Thoracic aorta (tissue), 2 donors: ENCODE measurements around the gene DDX1. TPM values are rescaled to one million over a fixed set of nuclear protein-coding genes. Genes with fewer than 3 reads are reported as not detected.

Source experiments
- ATAC-seq: fragments of 150-250 bp; one replicate; pipeline ENCODE4 v1.8.0; 2017; ENCODE audit warnings: low read depth; ENCODE audit not compliant: insufficient number of reproducible peaks, low FRiP score
- DNase-seq: peaks from one replicate; pipeline ENCODE4 v3.0.0-alpha.2; 2020; ENCODE audit warnings: low spot score
- H3K27ac ChIP-seq, 2 donors: fragments of 200-600 bp; sonication (generic); 1 replicate in 1 of 2; 2 replicates in 1 of 2; pipeline ENCODE4 v1.5.1; 2016; ENCODE audit warnings: mild to moderate bottlenecking in 2 of 2, moderate library complexity in 2 of 2
- H3K27me3 ChIP-seq: fragments of 200-600 bp; sonication (generic); replicated peaks from 2 replicates; pipeline ENCODE4 v1.6.0; 2016; ENCODE audit warnings: mild to moderate bottlenecking; ENCODE audit not compliant: insufficient read depth
- H3K36me3 ChIP-seq: fragments of 200-600 bp; sonication (generic); one replicate; pipeline ENCODE4 v1.5.1; 2016
- H3K4me1 ChIP-seq, 2 donors: fragments of 200-600 bp; sonication (generic); 1 replicate in 1 of 2; 2 replicates in 1 of 2; pipeline versions ENCODE4 v1.5.1 to v1.6.0; 2016; ENCODE audit warnings: low read depth in 2 of 2, mild to moderate bottlenecking in 1 of 2; ENCODE audit not compliant: control insufficient read depth in 1 of 2
- H3K4me3 ChIP-seq: fragments of 200-600 bp; sonication (generic); 2 replicates; pipeline ENCODE4 v1.5.1; 2016; ENCODE audit warnings: mild to moderate bottlenecking
- H3K9me3 ChIP-seq: fragments of 200-600 bp; sonication (generic); 2 replicates; pipeline ENCODE4 v1.5.1; 2016
- total RNA-seq, 2 donors: library from RNA; depleted of rRNA; stranded (reverse); fragments of >200 nt; gene quantifications; one replicate each; pipeline versions ENCODE4 v1.1.0 to v1.2.3, GENCODE V29; 2016
- TF ChIP-seq, protein P1 (sequence below): fragments of 200-600 bp; sonication (generic); IDR thresholded peaks from one replicate; pipeline ENCODE4 v1.5.1; 2019; ENCODE audit warnings: antibody characterized with exemption

The DDX1 gene
- total RNA-seq, 2 donors from 2014 or later: 58.3 to 61.3 TPM

DNA sequence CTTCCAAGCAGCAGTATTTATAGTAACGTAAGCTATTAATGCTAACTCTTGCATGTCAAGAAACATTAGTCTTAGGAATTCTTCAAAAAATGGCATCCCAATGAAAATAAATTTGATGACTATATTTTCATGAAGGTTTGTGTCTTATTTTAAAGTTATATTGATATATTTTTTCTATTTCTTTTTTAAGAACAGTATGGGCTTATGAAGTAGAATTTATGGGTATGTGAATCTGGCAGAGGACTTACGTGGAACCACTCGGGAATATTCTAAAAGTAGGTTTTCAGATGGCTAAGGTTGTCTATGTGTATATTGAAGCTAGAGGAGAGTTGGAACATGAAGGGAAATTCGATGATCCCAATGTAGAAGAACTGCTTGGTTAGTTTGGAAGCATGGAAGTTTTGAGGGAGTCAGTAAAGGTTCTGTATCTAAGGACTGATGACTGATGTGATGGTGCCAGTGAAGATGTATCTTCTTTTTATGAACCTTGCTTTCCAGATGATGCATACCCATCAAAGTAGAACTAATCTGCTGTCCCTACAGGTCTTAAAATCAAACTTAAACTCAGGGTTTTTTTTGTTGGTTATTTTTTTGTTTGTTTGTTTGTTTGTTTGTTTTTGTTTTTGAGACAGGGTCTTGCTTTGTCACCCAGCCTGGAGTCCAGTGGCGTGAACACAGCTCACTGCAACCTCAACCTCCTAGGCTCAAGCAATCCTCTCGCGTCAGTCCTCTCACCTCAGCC lies 39.5 kb downstream of the DDX1 start:
- H3K36me3 ChIP-seq: peaks cover 19% of the 10 kb centered on the region
- DNase-seq: no peak
- H3K27ac ChIP-seq: no peak overlapping the region
- H3K9me3 ChIP-seq: no peaks in the 10 kb centered on the region
- TF ChIP-seq, protein P1, sequence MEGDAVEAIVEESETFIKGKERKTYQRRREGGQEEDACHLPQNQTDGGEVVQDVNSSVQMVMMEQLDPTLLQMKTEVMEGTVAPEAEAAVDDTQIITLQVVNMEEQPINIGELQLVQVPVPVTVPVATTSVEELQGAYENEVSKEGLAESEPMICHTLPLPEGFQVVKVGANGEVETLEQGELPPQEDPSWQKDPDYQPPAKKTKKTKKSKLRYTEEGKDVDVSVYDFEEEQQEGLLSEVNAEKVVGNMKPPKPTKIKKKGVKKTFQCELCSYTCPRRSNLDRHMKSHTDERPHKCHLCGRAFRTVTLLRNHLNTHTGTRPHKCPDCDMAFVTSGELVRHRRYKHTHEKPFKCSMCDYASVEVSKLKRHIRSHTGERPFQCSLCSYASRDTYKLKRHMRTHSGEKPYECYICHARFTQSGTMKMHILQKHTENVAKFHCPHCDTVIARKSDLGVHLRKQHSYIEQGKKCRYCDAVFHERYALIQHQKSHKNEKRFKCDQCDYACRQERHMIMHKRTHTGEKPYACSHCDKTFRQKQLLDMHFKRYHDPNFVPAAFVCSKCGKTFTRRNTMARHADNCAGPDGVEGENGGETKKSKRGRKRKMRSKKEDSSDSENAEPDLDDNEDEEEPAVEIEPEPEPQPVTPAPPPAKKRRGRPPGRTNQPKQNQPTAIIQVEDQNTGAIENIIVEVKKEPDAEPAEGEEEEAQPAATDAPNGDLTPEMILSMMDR: no peak
- no peak for ATAC-seq
- H3K4me3 ChIP-seq: no peak overlapping the region
- no peaks in the 10 kb centered on the region for H3K27me3 ChIP-seq
- H3K4me1 ChIP-seq: peaks cover 13 to 19% of the 10 kb centered on the region in 2 donors

DNA sequence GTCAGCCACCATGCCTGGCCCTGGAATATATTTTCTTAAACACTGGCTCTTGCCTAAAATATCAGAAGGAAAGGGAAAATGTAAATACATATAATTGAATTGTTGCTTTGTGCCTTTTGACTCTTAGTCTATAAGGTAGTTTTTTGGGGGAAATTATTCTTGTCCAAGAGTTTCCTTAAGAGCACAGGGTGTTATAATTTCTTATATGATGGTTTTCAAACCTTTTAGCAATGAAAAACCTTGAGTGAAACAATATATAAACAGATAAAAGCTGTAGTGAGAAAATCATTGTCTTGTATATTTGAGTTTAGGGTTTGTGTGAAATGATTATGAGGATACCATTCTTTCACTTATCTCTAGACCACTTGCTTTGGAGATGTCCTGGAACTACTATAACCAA lies 40.2 kb downstream of the DDX1 start:
- Histone ChIP-seq H3K27ac (no peak overlapping the region), H3K36me3 (peaks cover 16% of the 10 kb centered on the region), H3K4me1 (peaks cover 13 to 19% of the 10 kb centered on the region in 2 donors), H3K9me3 (no peaks in the 10 kb centered on the region), H3K27me3 (no peaks in the 10 kb centered on the region), H3K4me3 (no peak overlapping the region)
- TF ChIP-seq, protein P1: no peak
- DNase-seq: no peak
- ATAC-seq: no peak

GRCh38 chr2:15633043-15633970 lies 41.6 kb downstream of the DDX1 start:
- Histone ChIP-seq H3K4me1 (peaks cover 20 to 29% of the 10 kb centered on the region in 2 donors), H3K9me3 (no peaks in the 10 kb centered on the region), H3K36me3 (peaks cover 15% of the 10 kb centered on the region), H3K27ac (no peak overlapping the region), H3K4me3 (no peak overlapping the region), H3K27me3 (no peaks in the 10 kb centered on the region)
- TF ChIP-seq, protein P1: no peak
- ATAC-seq: no peak
- no peak for DNase-seq

DNA sequence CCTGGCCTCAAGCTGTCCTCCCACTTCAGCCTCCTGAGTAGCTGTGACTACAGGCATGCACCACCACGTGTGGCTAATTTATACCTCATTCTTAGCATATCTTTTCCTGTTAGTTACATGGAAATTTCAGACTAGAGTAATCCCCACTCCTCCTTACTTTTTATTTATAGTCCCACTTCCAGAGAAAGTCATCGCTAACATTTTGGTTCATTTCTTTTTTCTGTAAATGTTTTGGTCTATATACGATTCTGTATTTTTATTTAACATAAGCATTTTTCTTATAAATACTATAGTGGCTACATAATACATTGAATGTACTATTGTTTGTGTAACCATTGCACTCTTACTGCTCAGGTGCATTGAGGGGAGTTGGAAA lies 42.3 kb downstream of the DDX1 start:
- ATAC-seq (no peak), DNase-seq (no peak)
- Histone ChIP-seq H3K27ac (peak overlapping the region in 1 of 2 donors; percentile 65), H3K36me3 (peaks cover 14% of the 10 kb centered on the region), H3K4me3 (no peak overlapping the region), H3K27me3 (no peaks in the 10 kb centered on the region), H3K4me1 (peaks cover 20 to 35% of the 10 kb centered on the region in 2 donors), H3K9me3 (no peaks in the 10 kb centered on the region)
- TF ChIP-seq, protein P1: no peak

DNA sequence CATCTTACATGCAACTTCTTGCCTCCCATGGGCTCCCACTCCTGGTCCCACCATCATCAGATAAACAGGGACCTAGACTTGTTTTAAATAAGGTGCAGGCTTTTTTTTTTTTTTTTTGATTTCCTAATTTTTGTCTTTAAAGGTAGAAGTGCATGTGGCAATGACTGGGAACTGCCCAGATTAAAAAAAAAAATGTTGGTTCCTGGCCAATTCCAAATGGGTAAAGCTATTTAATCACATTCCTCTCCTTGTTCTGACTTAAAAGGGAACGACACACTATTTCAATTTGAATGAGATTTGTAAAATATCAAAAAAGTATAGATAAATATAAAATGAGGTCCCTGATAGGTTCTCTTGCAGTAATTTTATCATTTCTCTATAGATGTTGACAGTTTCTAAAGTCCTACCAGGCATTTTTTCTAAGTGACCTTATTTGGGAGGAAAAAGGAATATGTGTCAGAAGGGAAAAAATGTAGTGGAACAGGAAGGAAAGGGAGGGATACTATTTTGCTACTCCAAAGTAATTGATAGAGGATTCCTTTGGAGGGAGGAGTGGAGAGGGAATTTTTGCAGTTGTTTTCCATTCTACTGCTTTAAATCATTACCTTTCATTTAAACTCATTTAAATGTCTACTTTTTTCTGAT lies 43.3 kb downstream of the DDX1 start:
- H3K36me3 ChIP-seq: peaks cover 9% of the 10 kb centered on the region
- DNase-seq (no peak), ATAC-seq (no peak)
- no peaks in the 10 kb centered on the region for H3K9me3 ChIP-seq
- H3K27ac ChIP-seq: peak overlapping the region; percentile 49 to 65
- H3K27me3 ChIP-seq: no peaks in the 10 kb centered on the region
- no peak overlapping the region for H3K4me3 ChIP-seq
- TF ChIP-seq, protein P1: no peak
- peaks cover 20 to 45% of the 10 kb centered on the region in 2 donors for H3K4me1 ChIP-seq
